Retinal pigment epithelial cell (primary cell): ENCODE measurements around the gene FGD6.

Experiments used
- DNase-seq: peaks from one replicate; pipeline ENCODE4 v3.0.0-alpha.2; 2010; ENCODE audit warnings: low read depth
- H3K4me3 ChIP-seq: 2 replicates; pipeline ENCODE4 v1.5.1; 2011; ENCODE audit warnings: mild to moderate bottlenecking, low read length, control low read depth, moderate library complexity
- CTCF ChIP-seq: conservative IDR thresholded peaks from 2 replicates; pipeline ENCODE4 v1.5.1; 2011; ENCODE audit warnings: low read depth, low read length, control low read depth, inconsistent platforms

Gene FGD6

GRCh38 chr12:95126736-95127135 lies 90.5 kb downstream of the FGD6 start:
- H3K4me3 ChIP-seq = no peak overlapping the region
- no peak for TF ChIP-seq CTCF
- DNase-seq = no peak

GRCh38 chr12:95126076-95126475 lies 91.2 kb downstream of the FGD6 start:
- no peak for DNase-seq
- H3K4me3 ChIP-seq = no peak overlapping the region
- TF ChIP-seq CTCF = no peak

GRCh38 chr12:95124106-95124505 lies 93.2 kb downstream of the FGD6 start:
- no peak for TF ChIP-seq CTCF
- no peak overlapping the region for H3K4me3 ChIP-seq
- DNase-seq = no peak

GRCh38 chr12:95118788-95119179 lies 98.5 kb downstream of the FGD6 start:
- H3K4me3 ChIP-seq = no peak overlapping the region
- no peak for DNase-seq
- TF ChIP-seq CTCF = no peak

GRCh38 chr12:95118138-95118787 lies 99.0 kb downstream of the FGD6 start:
- no peak for TF ChIP-seq CTCF
- no peak overlapping the region for H3K4me3 ChIP-seq
- DNase-seq = peak; percentile 48

GRCh38 chr12:95117178-95117599 lies 100.1 kb downstream of the FGD6 start:
- DNase-seq = no peak
- peak; percentile 51 for TF ChIP-seq CTCF
- H3K4me3 ChIP-seq = no peak overlapping the region

- TF ChIP-seq CTCF = no peak
- DNase-seq = no peak
- H3K4me3 ChIP-seq = no peak overlapping the region
These were observed 100.5 kb downstream of the FGD6 start for GRCh38 chr12:95116773-95117172.
